ENCODE measurements around the gene HBA2.

DNA sequence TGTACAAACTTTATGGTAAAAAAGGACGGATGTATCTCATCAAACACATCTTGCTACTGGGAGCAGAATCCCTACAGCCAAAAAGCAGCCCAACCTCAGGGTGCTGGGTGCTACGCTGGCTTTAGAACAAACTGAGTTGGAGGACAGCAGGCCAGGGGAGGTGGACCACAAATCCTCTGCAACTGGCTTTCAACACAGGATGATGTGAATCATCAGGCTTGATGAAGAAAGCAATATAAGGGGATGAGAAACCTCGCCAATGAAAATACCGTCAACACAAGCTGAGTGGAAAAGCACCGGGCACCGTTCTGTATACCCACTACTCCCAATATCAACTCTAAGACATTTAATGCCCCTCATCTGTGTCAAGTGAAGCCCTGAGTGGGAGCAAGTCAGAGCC is 21.8 kb downstream of the HBA2 start:
- TF ChIP-seq, protein P1, sequence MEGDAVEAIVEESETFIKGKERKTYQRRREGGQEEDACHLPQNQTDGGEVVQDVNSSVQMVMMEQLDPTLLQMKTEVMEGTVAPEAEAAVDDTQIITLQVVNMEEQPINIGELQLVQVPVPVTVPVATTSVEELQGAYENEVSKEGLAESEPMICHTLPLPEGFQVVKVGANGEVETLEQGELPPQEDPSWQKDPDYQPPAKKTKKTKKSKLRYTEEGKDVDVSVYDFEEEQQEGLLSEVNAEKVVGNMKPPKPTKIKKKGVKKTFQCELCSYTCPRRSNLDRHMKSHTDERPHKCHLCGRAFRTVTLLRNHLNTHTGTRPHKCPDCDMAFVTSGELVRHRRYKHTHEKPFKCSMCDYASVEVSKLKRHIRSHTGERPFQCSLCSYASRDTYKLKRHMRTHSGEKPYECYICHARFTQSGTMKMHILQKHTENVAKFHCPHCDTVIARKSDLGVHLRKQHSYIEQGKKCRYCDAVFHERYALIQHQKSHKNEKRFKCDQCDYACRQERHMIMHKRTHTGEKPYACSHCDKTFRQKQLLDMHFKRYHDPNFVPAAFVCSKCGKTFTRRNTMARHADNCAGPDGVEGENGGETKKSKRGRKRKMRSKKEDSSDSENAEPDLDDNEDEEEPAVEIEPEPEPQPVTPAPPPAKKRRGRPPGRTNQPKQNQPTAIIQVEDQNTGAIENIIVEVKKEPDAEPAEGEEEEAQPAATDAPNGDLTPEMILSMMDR (conservative IDR thresholded peaks at IDR 0.05; ENCODE audit: low read depth, low read length): no peak
- TF ChIP-seq EZH2 (IDR thresholded peaks at IDR 0.05; ENCODE audit: low read length, unreplicated experiment): no peak

All from PC-3 (cell line).